GM19438 (cell line): ENCODE measurements around the gene INPP5K.
A peak's percentile ranks its signal among the peaks of the same experiment; 100 is the strongest.

Experiments used
- ATAC-seq: cut with Tn5 transposase; IDR thresholded peaks from one replicate; pipeline ENCODE4 v1.9.1; 2021; ENCODE audit warnings: low read depth; ENCODE audit not compliant: unreplicated experiment

Gene INPP5K

DNA sequence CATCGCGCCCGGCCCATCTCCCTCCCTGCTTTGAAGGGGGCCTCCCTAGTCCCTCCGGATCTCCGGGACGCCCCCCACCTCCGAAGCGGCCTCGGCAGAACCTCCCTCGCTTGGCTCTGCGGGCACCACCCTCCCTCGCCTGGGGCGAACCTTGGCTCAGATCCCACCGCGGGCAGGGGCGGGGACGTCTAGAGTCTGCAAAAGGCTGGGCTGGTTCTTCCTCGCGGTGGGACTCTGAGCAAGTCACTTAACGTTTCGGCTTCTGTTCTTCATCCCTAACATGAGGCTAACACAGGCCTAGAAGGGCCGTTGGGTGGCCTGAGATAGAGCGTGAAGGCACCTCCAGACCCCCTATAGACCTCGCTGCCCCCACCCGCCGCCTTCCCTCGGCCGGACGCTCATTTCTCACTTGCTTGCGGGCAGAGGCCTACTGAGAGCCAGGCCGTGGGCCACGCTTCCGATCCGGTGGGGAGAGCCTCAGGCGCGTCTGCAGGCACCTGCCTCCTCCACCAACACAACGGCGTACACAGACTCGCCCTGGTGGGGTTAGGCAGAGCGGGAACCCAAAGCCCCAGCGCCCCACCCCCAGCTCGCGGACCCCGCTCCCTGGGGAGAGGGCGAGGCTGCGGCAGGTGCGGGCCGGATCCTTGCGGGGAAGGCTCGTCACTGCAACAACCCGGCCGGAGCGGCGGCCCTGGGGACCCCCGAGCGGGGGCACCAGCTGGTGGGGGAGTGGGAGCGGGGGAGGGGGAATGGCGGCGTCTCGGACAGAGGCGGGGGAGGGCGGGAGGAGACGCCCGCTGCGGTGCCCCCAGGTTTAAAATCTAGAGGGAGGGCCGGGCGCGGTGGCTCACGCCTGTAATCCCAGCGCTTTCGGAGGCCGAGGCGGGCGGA is 29.4 kb downstream of the INPP5K start:
- ATAC-seq = no peak

DNA sequence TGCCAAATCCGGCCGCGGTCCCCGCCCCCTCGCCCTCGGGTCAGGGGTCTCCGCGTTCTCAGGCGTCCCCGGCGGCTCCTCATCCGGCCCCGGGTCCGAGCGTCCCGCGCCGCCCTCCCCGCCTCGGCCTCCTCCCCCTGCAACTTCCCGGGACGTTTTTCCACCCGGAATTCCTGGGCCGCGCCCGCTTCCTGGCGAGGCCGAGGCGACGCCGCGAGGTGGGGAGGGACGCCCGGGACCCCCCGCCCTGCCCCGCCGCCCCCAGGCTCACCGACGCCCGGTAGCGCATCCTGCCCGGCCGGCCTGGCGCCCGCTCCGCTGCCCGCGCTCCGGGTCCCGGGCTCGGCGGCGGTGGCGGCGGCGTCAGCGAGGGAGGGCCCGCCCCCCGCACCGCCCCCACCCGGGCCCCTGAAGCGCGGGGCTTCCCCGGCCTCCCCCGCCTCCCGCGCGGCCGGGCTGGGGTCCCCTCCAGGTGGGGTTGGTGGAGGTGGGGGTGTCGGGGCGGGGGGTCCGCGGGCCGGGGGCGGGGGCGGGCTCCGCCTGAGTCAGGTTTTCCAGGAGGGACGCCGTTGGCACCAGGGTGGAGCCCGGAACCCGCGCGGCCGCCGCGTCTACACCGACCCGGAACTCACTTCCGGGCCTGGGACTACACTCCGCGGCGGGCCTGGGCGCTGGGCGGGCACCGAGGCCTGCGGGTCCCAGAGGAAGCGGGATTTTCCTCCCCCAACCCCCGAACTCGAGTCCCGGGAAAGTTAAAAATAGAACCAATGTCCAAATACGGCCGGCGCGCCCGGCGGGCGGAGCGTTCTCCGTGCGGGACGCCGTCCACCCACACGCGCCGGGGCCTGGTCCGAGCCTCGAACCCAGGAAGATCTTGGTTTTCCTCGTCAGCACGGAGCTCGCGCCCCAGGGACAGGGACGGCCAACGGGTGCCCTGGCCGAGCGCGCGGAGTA is 30.7 kb downstream of the INPP5K start:
- ATAC-seq = no peak

DNA sequence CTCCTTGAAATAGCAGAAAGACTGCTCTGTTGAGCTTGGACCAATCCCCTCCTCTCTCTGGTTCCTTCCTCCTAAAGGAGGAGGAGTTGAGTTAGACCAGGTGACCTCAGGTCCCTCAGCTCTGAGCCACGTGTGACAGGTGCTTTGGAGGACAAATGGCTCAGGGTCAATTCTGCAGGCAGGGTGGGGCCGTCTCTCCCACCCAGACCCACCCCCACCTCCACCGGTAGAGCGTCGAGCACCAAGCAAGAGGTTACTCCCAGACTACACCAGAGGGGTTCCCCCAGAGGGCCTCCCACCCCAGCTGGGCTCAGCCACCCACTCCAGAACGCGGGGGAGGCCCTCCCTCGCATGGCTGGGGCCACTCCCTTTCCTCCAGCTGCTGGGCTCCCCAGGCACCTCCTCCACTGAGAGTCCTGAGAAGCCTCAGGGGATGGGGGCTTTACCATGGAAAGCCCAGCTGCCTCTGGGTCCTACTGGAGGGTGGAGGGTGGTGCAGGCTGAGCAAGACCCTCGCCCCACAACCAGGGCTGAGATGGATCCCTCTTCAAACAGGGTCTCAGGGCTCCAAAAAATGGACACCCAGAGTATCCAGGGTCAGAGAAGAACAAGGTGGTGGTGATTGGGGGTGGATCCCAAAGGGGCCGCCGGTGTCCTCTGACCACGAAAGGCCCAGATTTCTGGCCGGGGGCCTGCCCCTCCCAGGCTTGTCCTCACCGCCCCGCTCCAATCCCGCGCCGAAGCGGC is 31.6 kb downstream of the INPP5K start:
- no peak for ATAC-seq

DNA sequence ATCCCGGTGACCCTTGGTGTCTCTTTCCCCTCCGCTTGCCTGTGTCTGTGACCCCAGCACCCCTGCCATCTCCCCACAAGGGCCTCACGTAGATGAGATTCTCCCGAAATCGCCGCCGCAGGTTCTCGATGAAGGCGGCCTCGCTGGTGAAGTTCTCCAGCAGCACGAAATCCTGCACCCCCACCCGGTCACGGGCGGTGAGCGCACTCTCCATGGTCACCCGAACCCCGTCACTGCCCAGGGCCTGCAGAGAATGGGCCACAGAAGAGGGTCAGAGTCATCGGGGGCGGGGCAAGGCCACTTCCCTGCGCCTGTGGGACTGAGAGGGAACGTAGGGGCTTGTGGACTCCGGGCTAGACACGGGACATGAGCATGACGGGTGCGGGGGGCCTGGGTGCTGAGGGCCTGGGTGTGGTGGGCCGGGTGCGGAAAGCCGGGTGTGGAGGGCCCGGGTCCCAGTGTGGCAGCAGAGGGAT is 32.3 kb downstream of the INPP5K start:
- ATAC-seq = no peak

DNA sequence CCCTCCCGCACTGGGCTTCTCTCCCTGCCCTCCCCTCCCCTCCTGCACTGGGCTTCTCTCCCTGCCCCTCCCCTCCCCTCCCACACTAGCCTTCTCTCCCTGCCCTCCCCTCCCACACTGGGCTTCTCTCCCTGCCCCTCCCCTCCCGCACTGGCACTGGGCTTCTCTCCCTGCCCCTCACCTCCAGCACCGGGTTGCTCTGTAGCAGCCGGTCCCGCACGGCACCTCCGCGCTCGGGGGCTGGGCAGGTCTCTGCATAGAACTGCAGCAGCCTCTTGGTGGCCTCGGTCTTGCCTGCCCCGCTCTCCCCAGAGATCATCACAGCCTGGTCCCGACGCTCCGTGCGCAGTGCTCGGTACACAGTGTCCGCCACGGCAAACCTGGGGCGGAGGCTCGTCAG is 33.7 kb downstream of the INPP5K start:
- no peak for ATAC-seq

DNA sequence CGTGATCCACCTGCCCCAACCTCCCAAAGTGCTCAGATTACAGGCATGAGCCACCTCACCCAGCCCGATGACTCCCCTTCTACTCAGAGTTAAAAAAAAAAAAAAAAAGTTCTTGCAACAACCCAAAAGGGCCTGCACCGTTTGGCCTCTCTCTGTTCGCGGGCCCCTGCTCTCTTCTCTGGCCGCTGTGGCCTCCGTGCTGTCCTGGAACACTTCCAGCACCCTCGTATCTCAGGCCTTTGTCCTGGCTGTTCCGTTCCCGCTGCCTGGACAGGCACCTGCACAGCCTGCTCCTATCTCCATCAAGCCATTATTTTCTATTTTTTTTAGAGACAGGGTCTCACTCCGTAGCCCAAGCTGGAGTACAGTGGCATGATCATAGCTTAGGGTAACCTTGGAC is 34.7 kb downstream of the INPP5K start:
- ATAC-seq = no peak

DNA sequence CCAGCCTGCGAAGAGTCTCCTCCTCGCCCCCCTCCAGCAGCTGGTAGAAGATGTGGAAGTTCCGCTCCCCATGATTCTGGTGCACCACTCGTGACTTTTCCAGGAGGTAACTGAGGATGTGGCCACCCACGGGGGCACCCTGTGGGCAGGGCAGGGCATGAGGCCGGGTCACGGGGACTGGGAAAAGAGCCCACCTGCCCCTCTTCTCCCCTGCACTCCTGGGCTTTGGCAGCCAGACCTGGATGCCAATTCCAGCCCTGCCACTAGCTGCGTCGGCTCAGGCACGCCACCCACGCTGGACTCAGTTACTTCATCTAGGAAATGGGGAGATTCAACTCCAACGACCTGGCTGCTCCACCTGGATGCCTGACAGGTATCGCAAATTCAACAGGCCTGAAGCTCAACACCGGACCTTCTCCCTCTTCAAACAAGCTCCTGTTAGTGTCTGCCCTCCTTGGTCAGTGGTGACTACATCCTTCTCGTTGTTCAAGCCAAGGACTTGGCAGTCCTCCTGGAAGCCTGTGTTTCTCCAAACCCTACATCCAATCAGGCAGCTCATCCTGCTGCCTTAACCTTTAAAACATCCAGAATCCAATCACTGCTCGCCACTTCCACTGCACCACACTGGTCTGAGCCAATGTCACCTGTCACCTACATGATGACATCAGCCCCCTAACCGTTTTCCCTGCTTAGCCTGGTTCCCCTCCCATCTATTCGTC is 35.5 kb downstream of the INPP5K start:
- ATAC-seq = no peak

DNA sequence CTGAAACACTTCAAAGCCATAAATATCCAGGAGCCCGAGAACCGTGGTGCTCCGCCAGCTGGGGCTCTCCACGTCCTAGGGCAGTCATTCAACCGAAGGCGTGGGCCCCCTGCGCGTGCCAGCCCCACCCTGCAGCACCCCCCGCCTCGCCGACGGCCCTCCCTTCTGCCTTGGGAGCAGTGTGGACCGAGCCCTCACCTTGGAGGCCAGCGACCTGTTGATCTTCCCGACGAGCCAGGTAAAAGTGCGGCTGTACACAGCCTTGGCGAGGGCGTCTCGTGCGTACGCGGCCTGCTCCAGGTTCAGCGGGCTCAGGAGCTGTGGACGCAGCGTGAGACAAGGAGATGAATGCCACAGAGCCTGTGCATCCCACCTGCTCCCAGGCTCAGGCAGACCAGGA is 38.0 kb downstream of the INPP5K start:
- no peak for ATAC-seq

DNA sequence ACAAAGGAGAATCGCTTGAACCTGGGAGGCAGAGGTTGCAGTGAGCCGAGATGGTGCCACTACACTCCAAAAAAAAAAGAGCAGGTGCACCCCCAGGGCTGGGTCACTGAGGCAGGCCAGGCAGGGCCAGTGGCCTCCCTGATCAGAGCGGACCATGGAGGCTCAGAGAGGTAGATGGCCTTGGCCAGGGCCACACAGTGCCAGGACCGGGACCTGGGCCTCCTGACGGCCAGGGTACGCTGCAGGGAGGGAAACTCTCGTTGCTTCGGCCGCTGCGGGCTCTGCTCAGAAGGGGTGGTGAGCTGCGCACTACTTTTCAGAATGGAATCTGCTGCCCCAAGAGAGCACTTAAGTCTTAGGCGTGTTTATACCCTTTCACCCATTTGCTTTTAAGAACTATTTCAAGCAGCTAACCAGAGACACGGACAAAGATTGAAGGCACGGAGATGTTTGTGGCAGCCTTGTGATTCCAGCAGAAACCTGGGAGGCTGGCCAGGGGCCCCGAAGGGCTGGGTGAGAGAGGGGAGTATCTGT is 41.0 kb downstream of the INPP5K start:
- ATAC-seq = no peak

DNA sequence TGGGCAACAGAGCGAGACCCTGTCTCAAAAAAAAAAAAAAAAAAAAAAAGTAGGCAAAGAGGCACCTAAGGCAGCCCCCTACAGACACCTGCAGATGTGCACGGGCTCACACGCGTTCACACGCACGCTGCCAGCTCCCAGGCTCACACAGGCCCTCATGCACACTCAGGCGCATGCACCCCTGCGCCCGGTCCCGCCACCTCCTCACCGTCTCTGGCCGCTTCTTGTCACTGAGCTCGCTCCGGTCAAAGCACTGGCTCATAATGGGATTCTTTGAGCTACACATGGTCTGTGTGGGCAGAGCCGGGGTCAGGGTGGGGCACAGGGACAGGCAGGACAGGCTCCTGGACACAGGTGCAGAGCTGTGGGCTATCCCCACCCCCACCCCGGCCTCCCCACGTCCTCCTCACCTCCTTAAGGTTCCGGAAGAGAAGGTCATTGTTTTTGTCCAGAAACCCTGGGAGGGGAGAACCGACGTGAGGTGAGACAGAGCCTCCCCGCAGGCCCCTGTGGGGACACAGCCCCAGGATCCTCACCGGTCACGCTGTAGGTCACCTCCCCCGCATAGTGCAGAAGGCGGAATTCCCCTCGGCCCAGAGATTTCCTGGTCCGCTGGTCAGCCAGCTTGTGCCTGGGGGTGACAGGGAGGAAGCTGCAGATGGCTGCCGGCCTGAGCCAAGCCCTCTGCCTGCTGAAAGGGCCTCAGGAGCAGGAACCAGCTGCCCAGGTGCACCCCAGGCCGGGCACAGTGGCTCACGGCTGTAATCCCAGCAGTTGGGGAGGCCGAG is 41.8 kb downstream of the INPP5K start:
- peak; percentile 55 for ATAC-seq

DNA sequence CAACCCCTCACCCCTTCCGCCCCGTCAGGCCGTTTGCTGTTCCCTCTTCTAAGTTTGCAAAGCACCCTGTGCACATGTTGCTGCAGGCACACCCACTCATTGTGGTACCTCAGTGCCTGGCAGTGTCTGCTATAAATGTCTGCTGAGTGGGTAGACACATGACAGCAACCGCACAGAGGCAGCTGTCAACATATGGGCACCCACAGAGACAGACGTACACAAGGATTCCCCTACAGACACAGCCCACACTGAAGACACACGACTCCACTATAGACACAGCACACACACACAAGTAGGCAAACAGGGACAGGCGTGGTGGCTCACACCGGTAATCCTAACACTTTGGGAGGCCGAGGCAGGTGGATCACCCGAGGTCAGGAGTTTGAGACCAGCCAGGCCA is 42.6 kb downstream of the INPP5K start:
- ATAC-seq = no peak

DNA sequence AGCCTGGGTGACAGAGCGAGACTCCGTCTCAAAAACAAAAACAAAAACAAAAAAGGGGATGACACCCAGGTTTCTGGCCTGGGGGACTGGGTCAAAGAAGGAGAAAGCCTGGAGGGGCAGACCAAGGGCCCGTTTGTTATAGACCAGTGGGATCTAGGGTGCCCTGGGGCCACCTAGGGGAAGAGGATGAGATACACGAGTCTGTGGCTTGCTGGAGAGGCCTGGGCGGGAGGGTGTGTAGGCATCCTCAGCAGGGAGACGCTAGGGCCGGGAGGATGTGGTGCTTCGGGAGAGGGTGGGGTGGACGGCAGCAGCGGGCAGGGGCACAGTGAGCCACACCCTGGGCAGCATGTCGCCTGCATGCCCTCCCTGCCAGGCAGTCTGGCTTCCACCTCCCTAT is 43.2 kb downstream of the INPP5K start:
- no peak for ATAC-seq

DNA sequence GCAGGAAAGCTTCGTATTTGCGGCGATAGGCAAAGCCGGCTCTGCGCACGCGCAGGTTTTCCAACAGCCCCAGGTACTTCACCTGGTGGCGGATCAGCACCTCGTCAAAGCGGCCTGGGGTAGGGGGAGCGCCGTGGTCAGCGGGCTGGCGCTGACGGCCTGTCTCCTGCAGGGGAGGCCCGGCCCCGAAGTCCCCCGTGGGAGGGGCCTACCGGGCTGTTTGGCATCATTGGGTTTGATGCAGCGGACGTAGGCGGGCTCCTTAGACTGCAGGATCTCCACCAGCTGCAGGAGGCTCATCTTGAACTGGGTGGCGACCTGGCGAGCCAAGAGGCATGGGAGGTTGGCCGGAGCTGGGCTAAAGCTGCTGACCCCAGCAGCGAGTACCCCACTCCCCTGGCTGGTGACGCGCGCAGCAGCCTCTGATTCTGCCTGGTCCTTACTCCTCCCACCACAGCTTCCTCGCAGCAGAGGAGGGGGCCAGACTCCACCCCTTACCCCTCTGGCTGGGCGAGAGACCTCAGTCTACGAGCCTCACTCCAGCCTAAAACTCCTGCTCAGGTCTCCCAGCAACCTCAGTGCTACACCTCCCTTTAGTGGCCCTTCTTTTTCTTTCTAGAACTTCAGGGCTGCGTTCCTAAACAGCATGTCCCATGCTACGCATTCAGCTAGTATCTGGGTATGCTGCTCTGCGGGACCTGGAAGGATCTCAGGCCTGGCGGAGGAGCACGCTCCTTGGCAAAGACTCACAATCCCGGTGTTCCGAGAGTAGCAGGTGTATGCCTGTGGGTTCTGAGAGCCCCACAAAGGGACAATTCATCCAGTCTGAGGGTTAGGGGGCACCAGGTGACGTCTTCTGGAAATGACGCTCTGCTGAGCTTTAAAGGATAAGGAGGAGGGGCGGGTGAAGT is 44.2 kb downstream of the INPP5K start:
- ATAC-seq = no peak

DNA sequence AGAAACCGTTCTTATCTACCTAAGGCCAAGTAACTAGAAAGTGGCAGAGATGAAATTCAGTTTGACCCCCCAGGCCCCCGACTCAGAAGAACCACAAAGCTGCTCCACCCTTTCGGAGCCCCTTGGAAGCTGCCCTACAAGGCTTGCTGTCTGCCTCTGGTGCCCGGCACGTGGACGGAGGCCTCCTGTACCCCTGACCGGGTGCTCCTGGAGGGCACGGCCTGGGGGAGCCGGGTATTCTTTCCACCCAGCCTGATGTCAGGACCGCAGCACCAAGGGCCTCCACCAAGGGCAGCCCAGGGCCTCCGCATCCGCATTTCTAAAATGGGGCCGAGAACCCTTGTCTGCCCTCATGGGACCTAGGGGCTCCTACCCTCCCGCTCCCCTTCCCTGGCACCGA is 44.9 kb downstream of the INPP5K start:
- no peak for ATAC-seq

DNA sequence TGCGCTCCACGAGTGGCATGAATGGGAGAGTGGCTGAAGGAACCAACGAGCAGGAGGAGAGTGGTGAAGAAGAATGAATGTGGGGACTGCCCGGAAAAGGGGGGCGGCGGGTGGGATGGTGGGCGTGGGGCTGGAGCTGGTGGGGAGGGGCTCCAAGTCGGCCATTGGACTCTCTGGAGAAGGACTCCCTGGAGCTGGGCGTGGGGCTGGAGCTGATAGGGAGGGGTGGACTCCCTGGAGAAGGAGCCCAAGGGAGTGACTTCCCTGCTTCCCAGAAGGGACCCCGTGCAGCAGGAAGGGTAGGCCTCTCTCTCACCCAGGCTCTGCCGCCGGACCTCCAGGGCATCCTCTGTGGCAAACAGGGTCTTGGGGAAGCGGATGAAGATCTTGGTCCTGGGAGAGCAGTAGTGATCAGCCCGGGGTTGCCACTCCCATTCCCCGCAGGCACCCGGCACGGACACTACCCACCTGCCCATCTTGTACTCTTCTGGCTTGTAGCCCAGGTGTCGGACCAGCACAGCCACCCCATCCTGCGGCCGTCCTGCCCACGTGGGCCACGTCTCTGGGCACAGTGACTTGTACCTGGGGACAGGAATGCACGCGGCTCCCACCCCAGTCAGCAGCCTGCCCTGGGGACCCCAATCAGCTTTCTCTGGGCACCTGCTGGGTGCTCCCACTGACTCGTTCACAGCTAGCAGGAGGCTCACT is 45.5 kb downstream of the INPP5K start:
- ATAC-seq = no peak

DNA sequence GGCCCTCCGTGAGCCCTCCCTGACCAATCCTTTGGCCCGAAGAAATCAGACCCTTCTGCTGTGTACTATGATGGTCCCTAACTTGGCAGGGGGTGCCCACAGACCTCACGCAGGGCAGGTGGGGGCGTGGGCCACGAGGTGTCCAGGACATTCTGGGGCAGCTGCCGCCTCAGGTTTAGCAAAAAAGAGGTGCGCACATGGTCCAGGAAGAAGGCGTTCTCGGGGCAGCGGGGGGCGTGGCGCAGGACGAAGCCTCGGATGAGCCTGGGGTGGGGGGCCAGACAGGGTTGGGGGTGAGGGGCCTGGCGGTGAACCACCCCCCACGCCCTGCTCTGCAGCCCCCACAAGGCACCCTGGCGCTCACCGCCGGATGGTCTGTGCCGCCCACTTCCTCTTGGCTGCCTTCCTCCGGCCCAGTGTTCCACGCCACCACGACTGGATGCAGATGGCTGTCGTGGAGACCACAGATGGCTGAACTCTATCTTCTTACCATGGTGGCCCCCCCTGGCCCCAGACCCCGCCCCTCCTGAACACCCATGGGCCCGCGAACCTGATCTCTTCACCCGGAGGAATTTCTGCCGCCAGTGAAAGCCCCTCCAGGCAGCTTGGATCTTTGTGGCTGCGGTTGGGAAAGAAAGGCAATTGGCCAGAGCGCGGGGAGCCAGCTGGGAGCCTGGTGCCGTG is 46.2 kb downstream of the INPP5K start:
- ATAC-seq = no peak
